Psoas muscle (tissue), 8 donors: Measurements from ENCODE around the gene UPK3A. TPM values are rescaled to one million over a fixed set of nuclear protein-coding genes. Genes with fewer than 3 reads are reported as not detected.

Experiments
- ATAC-seq, 4 donors: fragments of 200-7000 bp; cut with Tn5 transposase; one replicate each; pipeline ENCODE4 v1.9.1; 2020; ENCODE audit warnings: moderate library complexity in 3 of 4, mild to moderate bottlenecking in 2 of 4
- DNase-seq, 2 donors: peaks; one replicate each; pipeline ENCODE4 v3.0.0-alpha.2; 2020
- H3K27ac ChIP-seq: fragments of 200-600 bp; one replicate; pipeline ENCODE4 v1.8.0; 2022
- H3K27me3 ChIP-seq, 3 donors: fragments of 200-600 bp in 1 of 3; one replicate each; pipeline versions ENCODE4 v1.6.1 to v1.8.0; 2013 to 2022; ENCODE audit warnings: low read length in 2 of 3, mild to moderate bottlenecking in 2 of 3, moderate library complexity in 1 of 3; ENCODE audit not compliant: insufficient read depth in 3 of 3
- H3K36me3 ChIP-seq, 2 donors: fragments of 200-600 bp in 1 of 2; one replicate each; pipeline versions ENCODE4 v1.6.1 to v1.8.0; 2013 to 2022; ENCODE audit warnings: low read depth in 1 of 2, mild to moderate bottlenecking in 1 of 2, moderate library complexity in 1 of 2; ENCODE audit not compliant: insufficient read depth in 1 of 2
- H3K4me1 ChIP-seq: fragments of 200-600 bp; one replicate; pipeline ENCODE4 v1.8.0; 2022
- H3K4me3 ChIP-seq: fragments of 200-600 bp; one replicate; pipeline ENCODE4 v1.8.0; 2022; ENCODE audit warnings: mild to moderate bottlenecking
- H3K9me3 ChIP-seq: fragments of 200-600 bp; one replicate; pipeline ENCODE4 v1.8.0; 2022
- whole genome bisulfite sequencing, 3 donors: extraction: QIAGEN DNeasy Blood & Tissue Kit; methylation state at CpG; one replicate each; pipeline versions ENCODE4 v1.1.6 to v1.1.7; 2013; 5-methylcytosine and 5-hydroxymethylcytosine counted together
- intact Hi-C, 2 donors: fragments of 100-400 bp; cut with DNase I; formaldehyde crosslinking; loops; one replicate each; pipeline versions ENCODE4 v1.11.0 to v1.14.2; 2022
- polyA plus RNA-seq, 3 donors: library from polyadenylated mRNA; stranded (reverse); fragments of 200-250 nt; gene quantifications; one replicate each; pipeline ENCODE4 v1.2.3, GENCODE V29; 2013
- total RNA-seq, 4 donors: library from RNA; stranded (reverse); fragmentation: NEBNext Ultra II Directional in 2 of 4; extraction: Animal tissue kit (Norgen Biotek cat#: 25700) in 2 of 4; gene quantifications; one replicate each; pipeline versions ENCODE4 v1.2.1 to v1.2.4, GENCODE V29; 2021 to 2023
- TF ChIP-seq, protein P1 (sequence below): fragments of 200-600 bp; IDR thresholded peaks from one replicate; pipeline ENCODE4 v1.8.0; 2022; ENCODE audit warnings: antibody characterized with exemption
- donor health status: healthy with polysubstance abuse.
- donor health status: DM: no; HTN: no; CAD: no; lungs with moderate emphysema.
- donor health status: Bipolar disorder and iron deficiency.
- donor health status: healthy.
- donor health status: DM: yes; HTN: yes; CAD: no.
- donor health status: DM: no; HTN: no; CAD: no.
- donor health status: DM: no; HTN: no; CAD: no.
- donor health status: DM: yes; HTN: yes; CAD: no.

UPK3A gene
- total and polyA plus RNA-seq, 7 donors: 0.93 to 11.7 (median 2.5) TPM

GRCh38 chr22:45328822-45329529, 44.2 kb downstream of the UPK3A start:
- Histone ChIP-seq H3K27me3 (no peaks in the 10 kb centered on the region), H3K9me3 (no peaks in the 10 kb centered on the region), H3K36me3 (peaks cover 0 to 26% of the 10 kb centered on the region in 2 donors), H3K27ac (peak overlapping the region; percentile 89), H3K4me1 (peaks cover 58% of the 10 kb centered on the region), H3K4me3 (no peak overlapping the region)
- DNase-seq: peak; percentile 70 to 84
- WGBS, 3 donors: 23 to 32% (median 28%) methylated on average over 8 of the region's 8 CpGs
- peak; percentile 43 to 74 (median 64) for ATAC-seq
- intact Hi-C loops: no loop called here
- TF ChIP-seq, protein P1, sequence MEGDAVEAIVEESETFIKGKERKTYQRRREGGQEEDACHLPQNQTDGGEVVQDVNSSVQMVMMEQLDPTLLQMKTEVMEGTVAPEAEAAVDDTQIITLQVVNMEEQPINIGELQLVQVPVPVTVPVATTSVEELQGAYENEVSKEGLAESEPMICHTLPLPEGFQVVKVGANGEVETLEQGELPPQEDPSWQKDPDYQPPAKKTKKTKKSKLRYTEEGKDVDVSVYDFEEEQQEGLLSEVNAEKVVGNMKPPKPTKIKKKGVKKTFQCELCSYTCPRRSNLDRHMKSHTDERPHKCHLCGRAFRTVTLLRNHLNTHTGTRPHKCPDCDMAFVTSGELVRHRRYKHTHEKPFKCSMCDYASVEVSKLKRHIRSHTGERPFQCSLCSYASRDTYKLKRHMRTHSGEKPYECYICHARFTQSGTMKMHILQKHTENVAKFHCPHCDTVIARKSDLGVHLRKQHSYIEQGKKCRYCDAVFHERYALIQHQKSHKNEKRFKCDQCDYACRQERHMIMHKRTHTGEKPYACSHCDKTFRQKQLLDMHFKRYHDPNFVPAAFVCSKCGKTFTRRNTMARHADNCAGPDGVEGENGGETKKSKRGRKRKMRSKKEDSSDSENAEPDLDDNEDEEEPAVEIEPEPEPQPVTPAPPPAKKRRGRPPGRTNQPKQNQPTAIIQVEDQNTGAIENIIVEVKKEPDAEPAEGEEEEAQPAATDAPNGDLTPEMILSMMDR: no peak

DNA sequence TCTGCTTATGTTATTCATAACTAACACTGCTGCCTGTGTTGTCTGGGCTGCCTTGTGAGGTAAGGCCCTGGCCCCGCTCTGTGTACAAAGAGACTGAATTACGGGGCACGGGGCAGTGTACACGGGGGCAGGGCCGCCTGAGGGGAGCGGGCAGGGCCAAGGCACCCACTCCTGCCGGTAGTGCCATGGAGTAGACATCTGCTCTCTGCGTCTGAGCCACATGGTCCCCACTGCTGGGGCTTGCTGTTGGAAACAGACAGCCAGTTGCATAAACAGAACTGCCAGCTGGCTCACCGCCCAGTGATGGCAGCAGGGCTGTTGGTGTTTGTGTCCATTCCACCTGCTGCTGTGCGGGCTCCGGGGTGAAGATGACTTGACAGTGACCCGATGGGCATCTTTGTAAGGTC, 44.8 kb downstream of the UPK3A start:
- H3K27ac ChIP-seq: peak overlapping the region; percentile 89
- peak; percentile 74 to 84 (median 79) for ATAC-seq
- DNase-seq: peak; percentile 80 to 95
- intact Hi-C loops: no loop called here
- no peak overlapping the region for H3K4me3 ChIP-seq
- H3K9me3 ChIP-seq: no peaks in the 10 kb centered on the region
- H3K4me1 ChIP-seq: peaks cover 57% of the 10 kb centered on the region
- no peaks in the 10 kb centered on the region for H3K27me3 ChIP-seq
- TF ChIP-seq, protein P1: no peak
- peaks cover 0 to 26% of the 10 kb centered on the region in 2 donors for H3K36me3 ChIP-seq
- WGBS, 3 donors: 32 to 33% (median 33%) methylated on average over 12 of the region's 12 CpGs

GRCh38 chr22:45330548-45330947, 45.8 kb downstream of the UPK3A start:
- Histone ChIP-seq H3K36me3 (peaks cover 0 to 26% of the 10 kb centered on the region in 2 donors), H3K27ac (peak overlapping the region; percentile 89), H3K4me1 (peaks cover 61% of the 10 kb centered on the region), H3K9me3 (no peaks in the 10 kb centered on the region), H3K4me3 (no peak overlapping the region), H3K27me3 (no peaks in the 10 kb centered on the region)
- intact Hi-C loops: no loop called here
- ATAC-seq: no peak
- 76 to 89% (median 86%) methylated on average over 19 of the region's 19 CpGs for WGBS, 3 donors
- DNase-seq: no peak
- TF ChIP-seq, protein P1: no peak

GRCh38 chr22:45331486-45331885, 46.7 kb downstream of the UPK3A start:
- intact Hi-C loops: no loop called here
- Histone ChIP-seq H3K27me3 (no peaks in the 10 kb centered on the region), H3K27ac (peak overlapping the region; percentile 89), H3K36me3 (peaks cover 0 to 26% of the 10 kb centered on the region in 2 donors), H3K9me3 (no peaks in the 10 kb centered on the region), H3K4me3 (no peak overlapping the region), H3K4me1 (peaks cover 71% of the 10 kb centered on the region)
- TF ChIP-seq, protein P1: no peak
- peak in 2 of 4 donors; percentile 10 to 28 for ATAC-seq
- WGBS, 3 donors: 59 to 75% (median 66%) methylated on average over 9 of the region's 9 CpGs
- DNase-seq: no peak
